ENCODE measurements around the gene MACROD2.

DNA sequence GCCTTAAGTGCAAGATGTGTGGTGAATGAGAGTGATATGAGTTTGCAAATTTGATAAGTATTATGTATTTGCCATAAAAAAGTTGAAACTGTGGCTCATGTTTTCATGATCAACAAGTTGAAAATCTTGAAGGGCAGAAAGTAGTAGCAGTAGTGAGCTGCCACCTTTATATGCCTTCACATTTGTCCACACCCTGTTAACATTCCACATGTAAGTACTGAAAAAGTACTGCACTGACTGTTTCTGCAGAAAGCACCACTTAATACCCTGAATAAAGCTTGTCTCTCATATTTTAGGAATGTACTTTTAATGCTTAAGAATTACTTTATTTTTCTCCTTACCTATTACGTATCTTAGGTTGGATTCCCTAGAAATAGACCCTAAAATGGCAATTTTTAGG is 296.2 kb downstream of the MACROD2 start:
- TF ChIP-seq, protein P1, sequence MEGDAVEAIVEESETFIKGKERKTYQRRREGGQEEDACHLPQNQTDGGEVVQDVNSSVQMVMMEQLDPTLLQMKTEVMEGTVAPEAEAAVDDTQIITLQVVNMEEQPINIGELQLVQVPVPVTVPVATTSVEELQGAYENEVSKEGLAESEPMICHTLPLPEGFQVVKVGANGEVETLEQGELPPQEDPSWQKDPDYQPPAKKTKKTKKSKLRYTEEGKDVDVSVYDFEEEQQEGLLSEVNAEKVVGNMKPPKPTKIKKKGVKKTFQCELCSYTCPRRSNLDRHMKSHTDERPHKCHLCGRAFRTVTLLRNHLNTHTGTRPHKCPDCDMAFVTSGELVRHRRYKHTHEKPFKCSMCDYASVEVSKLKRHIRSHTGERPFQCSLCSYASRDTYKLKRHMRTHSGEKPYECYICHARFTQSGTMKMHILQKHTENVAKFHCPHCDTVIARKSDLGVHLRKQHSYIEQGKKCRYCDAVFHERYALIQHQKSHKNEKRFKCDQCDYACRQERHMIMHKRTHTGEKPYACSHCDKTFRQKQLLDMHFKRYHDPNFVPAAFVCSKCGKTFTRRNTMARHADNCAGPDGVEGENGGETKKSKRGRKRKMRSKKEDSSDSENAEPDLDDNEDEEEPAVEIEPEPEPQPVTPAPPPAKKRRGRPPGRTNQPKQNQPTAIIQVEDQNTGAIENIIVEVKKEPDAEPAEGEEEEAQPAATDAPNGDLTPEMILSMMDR (conservative IDR thresholded peaks at IDR 0.05; ENCODE audit: low read depth in 2 of 2) = no peak
- TF ChIP-seq EZH2phosphoT487 (IDR thresholded peaks at IDR 0.05; ENCODE audit: unreplicated experiment) = no peak
- TF ChIP-seq JUNB (IDR thresholded peaks at IDR 0.05; ENCODE audit: unreplicated experiment) = no peak
- no peak for TF ChIP-seq ZNF114 (CRISPR knock-in tag; IDR thresholded peaks at IDR 0.05)
- TF ChIP-seq CREB1 (CRISPR knock-in tag; IDR thresholded peaks at IDR 0.05; ENCODE audit: low read depth) = no peak
- no peak for TF ChIP-seq POLR2AphosphoS5 (IDR thresholded peaks at IDR 0.05; ENCODE audit: low read depth)
- TF ChIP-seq EZH2 (IDR thresholded peaks at IDR 0.05; ENCODE audit: low read depth, unreplicated experiment) = no peak
- TF ChIP-seq, protein P2, sequence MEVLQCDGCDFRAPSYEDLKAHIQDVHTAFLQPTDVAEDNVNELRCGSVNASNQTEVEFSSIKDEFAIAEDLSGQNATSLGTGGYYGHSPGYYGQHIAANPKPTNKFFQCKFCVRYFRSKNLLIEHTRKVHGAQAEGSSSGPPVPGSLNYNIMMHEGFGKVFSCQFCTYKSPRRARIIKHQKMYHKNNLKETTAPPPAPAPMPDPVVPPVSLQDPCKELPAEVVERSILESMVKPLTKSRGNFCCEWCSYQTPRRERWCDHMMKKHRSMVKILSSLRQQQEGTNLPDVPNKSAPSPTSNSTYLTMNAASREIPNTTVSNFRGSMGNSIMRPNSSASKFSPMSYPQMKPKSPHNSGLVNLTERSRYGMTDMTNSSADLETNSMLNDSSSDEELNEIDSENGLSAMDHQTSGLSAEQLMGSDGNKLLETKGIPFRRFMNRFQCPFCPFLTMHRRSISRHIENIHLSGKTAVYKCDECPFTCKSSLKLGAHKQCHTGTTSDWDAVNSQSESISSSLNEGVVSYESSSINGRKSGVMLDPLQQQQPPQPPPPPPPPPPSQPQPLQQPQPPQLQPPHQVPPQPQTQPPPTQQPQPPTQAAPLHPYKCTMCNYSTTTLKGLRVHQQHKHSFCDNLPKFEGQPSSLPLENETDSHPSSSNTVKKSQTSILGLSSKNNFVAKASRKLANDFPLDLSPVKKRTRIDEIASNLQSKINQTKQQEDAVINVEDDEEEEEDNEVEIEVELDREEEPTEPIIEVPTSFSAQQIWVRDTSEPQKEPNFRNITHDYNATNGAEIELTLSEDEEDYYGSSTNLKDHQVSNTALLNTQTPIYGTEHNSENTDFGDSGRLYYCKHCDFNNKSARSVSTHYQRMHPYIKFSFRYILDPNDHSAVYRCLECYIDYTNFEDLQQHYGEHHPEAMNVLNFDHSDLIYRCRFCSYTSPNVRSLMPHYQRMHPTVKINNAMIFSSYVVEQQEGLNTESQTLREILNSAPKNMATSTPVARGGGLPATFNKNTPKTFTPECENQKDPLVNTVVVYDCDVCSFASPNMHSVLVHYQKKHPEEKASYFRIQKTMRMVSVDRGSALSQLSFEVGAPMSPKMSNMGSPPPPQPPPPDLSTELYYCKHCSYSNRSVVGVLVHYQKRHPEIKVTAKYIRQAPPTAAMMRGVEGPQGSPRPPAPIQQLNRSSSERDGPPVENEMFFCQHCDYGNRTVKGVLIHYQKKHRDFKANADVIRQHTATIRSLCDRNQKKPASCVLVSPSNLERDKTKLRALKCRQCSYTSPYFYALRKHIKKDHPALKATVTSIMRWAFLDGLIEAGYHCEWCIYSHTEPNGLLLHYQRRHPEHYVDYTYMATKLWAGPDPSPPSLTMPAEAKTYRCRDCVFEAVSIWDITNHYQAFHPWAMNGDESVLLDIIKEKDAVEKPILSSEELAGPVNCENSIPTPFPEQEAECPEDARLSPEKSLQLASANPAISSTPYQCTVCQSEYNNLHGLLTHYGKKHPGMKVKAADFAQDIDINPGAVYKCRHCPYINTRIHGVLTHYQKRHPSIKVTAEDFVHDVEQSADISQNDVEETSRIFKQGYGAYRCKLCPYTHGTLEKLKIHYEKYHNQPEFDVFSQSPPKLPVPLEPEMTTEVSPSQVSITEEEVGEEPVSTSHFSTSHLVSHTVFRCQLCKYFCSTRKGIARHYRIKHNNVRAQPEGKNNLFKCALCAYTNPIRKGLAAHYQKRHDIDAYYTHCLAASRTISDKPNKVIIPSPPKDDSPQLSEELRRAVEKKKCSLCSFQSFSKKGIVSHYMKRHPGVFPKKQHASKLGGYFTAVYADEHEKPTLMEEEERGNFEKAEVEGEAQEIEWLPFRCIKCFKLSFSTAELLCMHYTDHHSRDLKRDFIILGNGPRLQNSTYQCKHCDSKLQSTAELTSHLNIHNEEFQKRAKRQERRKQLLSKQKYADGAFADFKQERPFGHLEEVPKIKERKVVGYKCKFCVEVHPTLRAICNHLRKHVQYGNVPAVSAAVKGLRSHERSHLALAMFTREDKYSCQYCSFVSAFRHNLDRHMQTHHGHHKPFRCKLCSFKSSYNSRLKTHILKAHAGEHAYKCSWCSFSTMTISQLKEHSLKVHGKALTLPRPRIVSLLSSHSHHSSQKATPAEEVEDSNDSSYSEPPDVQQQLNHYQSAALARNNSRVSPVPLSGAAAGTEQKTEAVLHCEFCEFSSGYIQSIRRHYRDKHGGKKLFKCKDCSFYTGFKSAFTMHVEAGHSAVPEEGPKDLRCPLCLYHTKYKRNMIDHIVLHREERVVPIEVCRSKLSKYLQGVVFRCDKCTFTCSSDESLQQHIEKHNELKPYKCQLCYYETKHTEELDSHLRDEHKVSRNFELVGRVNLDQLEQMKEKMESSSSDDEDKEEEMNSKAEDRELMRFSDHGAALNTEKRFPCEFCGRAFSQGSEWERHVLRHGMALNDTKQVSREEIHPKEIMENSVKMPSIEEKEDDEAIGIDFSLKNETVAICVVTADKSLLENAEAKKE (CRISPR knock-in tag; IDR thresholded peaks at IDR 0.05) = no peak
- TF ChIP-seq, protein P3, sequence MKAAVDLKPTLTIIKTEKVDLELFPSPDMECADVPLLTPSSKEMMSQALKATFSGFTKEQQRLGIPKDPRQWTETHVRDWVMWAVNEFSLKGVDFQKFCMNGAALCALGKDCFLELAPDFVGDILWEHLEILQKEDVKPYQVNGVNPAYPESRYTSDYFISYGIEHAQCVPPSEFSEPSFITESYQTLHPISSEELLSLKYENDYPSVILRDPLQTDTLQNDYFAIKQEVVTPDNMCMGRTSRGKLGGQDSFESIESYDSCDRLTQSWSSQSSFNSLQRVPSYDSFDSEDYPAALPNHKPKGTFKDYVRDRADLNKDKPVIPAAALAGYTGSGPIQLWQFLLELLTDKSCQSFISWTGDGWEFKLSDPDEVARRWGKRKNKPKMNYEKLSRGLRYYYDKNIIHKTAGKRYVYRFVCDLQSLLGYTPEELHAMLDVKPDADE (IDR thresholded peaks at IDR 0.05) = no peak

Data from GM23338 (cell line).